ENCODE data around the gene BRD4. TPM values are rescaled to one million over a fixed set of nuclear protein-coding genes. Genes with fewer than 3 reads are reported as not detected.

The BRD4 gene
- total and polyA plus RNA-seq, 2 experiments from 2014 or later = 63.8 to 115 TPM

GRCh38 chr19:15212711-15213110, 119.6 kb downstream of the BRD4 start (continued):
- TF ChIP-seq, protein P1, sequence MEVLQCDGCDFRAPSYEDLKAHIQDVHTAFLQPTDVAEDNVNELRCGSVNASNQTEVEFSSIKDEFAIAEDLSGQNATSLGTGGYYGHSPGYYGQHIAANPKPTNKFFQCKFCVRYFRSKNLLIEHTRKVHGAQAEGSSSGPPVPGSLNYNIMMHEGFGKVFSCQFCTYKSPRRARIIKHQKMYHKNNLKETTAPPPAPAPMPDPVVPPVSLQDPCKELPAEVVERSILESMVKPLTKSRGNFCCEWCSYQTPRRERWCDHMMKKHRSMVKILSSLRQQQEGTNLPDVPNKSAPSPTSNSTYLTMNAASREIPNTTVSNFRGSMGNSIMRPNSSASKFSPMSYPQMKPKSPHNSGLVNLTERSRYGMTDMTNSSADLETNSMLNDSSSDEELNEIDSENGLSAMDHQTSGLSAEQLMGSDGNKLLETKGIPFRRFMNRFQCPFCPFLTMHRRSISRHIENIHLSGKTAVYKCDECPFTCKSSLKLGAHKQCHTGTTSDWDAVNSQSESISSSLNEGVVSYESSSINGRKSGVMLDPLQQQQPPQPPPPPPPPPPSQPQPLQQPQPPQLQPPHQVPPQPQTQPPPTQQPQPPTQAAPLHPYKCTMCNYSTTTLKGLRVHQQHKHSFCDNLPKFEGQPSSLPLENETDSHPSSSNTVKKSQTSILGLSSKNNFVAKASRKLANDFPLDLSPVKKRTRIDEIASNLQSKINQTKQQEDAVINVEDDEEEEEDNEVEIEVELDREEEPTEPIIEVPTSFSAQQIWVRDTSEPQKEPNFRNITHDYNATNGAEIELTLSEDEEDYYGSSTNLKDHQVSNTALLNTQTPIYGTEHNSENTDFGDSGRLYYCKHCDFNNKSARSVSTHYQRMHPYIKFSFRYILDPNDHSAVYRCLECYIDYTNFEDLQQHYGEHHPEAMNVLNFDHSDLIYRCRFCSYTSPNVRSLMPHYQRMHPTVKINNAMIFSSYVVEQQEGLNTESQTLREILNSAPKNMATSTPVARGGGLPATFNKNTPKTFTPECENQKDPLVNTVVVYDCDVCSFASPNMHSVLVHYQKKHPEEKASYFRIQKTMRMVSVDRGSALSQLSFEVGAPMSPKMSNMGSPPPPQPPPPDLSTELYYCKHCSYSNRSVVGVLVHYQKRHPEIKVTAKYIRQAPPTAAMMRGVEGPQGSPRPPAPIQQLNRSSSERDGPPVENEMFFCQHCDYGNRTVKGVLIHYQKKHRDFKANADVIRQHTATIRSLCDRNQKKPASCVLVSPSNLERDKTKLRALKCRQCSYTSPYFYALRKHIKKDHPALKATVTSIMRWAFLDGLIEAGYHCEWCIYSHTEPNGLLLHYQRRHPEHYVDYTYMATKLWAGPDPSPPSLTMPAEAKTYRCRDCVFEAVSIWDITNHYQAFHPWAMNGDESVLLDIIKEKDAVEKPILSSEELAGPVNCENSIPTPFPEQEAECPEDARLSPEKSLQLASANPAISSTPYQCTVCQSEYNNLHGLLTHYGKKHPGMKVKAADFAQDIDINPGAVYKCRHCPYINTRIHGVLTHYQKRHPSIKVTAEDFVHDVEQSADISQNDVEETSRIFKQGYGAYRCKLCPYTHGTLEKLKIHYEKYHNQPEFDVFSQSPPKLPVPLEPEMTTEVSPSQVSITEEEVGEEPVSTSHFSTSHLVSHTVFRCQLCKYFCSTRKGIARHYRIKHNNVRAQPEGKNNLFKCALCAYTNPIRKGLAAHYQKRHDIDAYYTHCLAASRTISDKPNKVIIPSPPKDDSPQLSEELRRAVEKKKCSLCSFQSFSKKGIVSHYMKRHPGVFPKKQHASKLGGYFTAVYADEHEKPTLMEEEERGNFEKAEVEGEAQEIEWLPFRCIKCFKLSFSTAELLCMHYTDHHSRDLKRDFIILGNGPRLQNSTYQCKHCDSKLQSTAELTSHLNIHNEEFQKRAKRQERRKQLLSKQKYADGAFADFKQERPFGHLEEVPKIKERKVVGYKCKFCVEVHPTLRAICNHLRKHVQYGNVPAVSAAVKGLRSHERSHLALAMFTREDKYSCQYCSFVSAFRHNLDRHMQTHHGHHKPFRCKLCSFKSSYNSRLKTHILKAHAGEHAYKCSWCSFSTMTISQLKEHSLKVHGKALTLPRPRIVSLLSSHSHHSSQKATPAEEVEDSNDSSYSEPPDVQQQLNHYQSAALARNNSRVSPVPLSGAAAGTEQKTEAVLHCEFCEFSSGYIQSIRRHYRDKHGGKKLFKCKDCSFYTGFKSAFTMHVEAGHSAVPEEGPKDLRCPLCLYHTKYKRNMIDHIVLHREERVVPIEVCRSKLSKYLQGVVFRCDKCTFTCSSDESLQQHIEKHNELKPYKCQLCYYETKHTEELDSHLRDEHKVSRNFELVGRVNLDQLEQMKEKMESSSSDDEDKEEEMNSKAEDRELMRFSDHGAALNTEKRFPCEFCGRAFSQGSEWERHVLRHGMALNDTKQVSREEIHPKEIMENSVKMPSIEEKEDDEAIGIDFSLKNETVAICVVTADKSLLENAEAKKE (CRISPR knock-in tag; IDR thresholded peaks at IDR 0.05) = no peak
- TF ChIP-seq EZH2 (IDR thresholded peaks at IDR 0.05; ENCODE audit: low read depth, unreplicated experiment) (no peak), JUNB (IDR thresholded peaks at IDR 0.05; ENCODE audit: unreplicated experiment) (no peak)

DNA sequence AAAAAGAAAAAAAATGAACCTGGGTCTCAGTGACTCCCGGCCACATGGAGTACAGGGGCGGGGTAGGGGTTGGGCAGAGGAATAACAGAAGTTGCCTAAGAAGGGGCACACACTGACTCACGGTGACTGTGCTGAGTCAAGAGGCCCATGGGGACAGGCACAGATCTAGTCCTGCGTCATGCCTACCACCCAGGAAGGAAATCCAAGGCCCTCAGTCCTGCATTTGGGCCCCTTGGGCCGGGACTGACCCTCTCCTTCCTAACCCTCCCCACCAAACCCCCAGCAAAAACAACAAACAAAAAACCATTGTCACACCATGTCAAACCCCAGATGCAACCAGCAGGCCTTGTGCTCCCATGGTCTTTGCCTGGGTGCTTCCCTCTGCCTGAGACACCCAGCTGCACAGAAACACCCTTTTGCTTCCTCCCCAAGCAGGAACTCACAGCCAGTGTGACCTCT, 122.0 kb downstream of the BRD4 start:
- ATAC-seq = no peak
- H3K4me2 ChIP-seq = no peak overlapping the region

More for the DNA sequence above, 122.0 kb downstream of the BRD4 start:
- Histone ChIP-seq H3K27me3 (ENCODE audit: insufficient read depth) (no peaks in the 10 kb centered on the region), H3K9me2 (ENCODE audit: insufficient read depth) (no peaks in the 10 kb centered on the region), H3K27ac (ENCODE audit: low read depth) (no peak overlapping the region), H2AFZ (no peak overlapping the region), H4K20me1 (replicated peaks; ENCODE audit: insufficient read depth) (no peaks in the 10 kb centered on the region), H3K4me1 (ENCODE audit: insufficient read depth) (no peaks in the 10 kb centered on the region), H3K36me3 (ENCODE audit: insufficient read depth) (no peaks in the 10 kb centered on the region), H3K79me2 (replicated peaks; ENCODE audit: insufficient read depth) (no peaks in the 10 kb centered on the region), H3F3A (replicated peaks; ENCODE audit: low read depth) (no peaks in the 10 kb centered on the region), H3K4me3 (no peak overlapping the region)
- DNase-seq (ENCODE audit: low spot score) = no peak
- H3K36me3 Mint-ChIP-seq (ENCODE audit: low read depth) = no peaks in the 10 kb centered on the region
- no peak overlapping the region for H3K4me3 Mint-ChIP-seq
- no peaks in the 10 kb centered on the region for H3K4me1 Mint-ChIP-seq
- H3K9me3 Mint-ChIP-seq = no peaks in the 10 kb centered on the region
- TF ChIP-seq ZNF114 (CRISPR knock-in tag; IDR thresholded peaks at IDR 0.05) (no peak), CREB1 (CRISPR knock-in tag; IDR thresholded peaks at IDR 0.05; ENCODE audit: low read depth) (no peak), CTCF (conservative IDR thresholded peaks at IDR 0.05; ENCODE audit: low read depth in 2 of 2) (no peak)
- TF ChIP-seq, protein P1 (CRISPR knock-in tag; IDR thresholded peaks at IDR 0.05) = no peak
- H3K27ac Mint-ChIP-seq = peak overlapping the region; percentile 74; the same call in 1 of the 2 replicates
- peaks cover 6% of the 10 kb centered on the region for H3K27me3 Mint-ChIP-seq (ENCODE audit: insufficient read depth, low read depth, poor library complexity)
